Measurements from ENCODE around the gene EXOSC7. TPM values are rescaled to one million over a fixed set of nuclear protein-coding genes. Genes with fewer than 3 reads are reported as not detected.

EXOSC7 gene
- total RNA-seq, 2 experiments from 2014 or later = 28.1 to 28.4 TPM

DNA sequence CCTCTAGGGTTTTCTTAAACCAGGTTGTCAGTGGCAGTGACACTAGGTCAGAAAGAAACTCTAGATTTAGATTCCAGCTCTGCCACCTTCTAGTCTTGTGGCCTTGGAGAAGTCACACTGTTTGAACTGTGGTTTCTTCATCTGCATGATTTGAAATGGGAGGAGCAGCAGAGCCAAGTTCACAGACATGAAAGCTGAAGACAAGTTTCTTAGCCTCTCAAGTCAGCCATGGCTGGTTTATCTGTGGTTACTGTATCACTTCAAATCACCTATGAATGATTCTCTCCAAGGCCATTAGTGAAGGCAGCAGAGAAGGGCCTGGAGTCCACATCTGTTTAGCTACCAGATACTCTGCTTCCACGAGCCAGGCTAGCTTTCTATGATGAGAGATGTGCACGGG is 65.6 kb downstream of the EXOSC7 start:
- Histone ChIP-seq H3K9me3 (ENCODE audit: control insufficient read depth in 1 of 2, insufficient read depth in 1 of 2, low read length in 2 of 2) (no peaks in the 10 kb centered on the region), H3K4me1 (ENCODE audit: insufficient read depth, low read length) (peaks cover 25% of the 10 kb centered on the region), H3K4me3 (ENCODE audit: low read length) (no peak overlapping the region), H3K27ac (ENCODE audit: low read depth in 1 of 2, low read length in 2 of 2) (no peak overlapping the region), H3K36me3 (ENCODE audit: insufficient read depth, low read length) (no peaks in the 10 kb centered on the region), H3K27me3 (ENCODE audit: control insufficient read depth in 1 of 2, insufficient read depth in 2 of 2, low read length in 2 of 2) (peaks cover under 1 to 6% of the 10 kb centered on the region in 2 experiments)
- ChIA-PET POLR2A (interaction anchor here (1.0 to 1.3 kb wide), 3 partner anchors 64 to 169 kb away, joined by 3 to 10 read pairs (median 3); partner anchors contain the start of gene CDCP1), CTCF (interaction anchor here (1.4 to 3.5 kb wide), 6 partner anchors 163 to 615 kb away, joined by 3 to 56 read pairs (median 8); partner anchors contain the start of gene TMEM158)
- Mint-ChIP-seq H3K4me3 (no peak overlapping the region), H3K4me1 (ENCODE audit: low read depth) (peaks cover 26% of the 10 kb centered on the region), H3K27ac (no peak overlapping the region), H3K36me3 (ENCODE audit: low read depth) (no peaks in the 10 kb centered on the region), H3K27me3 (peaks cover 12% of the 10 kb centered on the region), H3K9me3 (no peaks in the 10 kb centered on the region)
- ATAC-seq (ENCODE audit: poor library complexity) (no peak), DNase-seq (peak in 2 of 14 experiments; percentile 20 to 25)
- intact Hi-C loops (cut with DNase I, micrococcal nuclease) = loop anchor here (1.0 to 10.0 kb wide), 3 partner anchors 76 to 883 kb away; no protein-coding TSS in a partner anchor
- TF ChIP-seq, protein P1, sequence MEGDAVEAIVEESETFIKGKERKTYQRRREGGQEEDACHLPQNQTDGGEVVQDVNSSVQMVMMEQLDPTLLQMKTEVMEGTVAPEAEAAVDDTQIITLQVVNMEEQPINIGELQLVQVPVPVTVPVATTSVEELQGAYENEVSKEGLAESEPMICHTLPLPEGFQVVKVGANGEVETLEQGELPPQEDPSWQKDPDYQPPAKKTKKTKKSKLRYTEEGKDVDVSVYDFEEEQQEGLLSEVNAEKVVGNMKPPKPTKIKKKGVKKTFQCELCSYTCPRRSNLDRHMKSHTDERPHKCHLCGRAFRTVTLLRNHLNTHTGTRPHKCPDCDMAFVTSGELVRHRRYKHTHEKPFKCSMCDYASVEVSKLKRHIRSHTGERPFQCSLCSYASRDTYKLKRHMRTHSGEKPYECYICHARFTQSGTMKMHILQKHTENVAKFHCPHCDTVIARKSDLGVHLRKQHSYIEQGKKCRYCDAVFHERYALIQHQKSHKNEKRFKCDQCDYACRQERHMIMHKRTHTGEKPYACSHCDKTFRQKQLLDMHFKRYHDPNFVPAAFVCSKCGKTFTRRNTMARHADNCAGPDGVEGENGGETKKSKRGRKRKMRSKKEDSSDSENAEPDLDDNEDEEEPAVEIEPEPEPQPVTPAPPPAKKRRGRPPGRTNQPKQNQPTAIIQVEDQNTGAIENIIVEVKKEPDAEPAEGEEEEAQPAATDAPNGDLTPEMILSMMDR (IDR thresholded peaks at IDR 0.05) = no peak

- POLR2A ChIA-PET = interaction anchor here (1.0 to 1.3 kb wide), 2 partner anchors 104 to 168 kb away, joined by 3 to 10 read pairs; partner anchors contain the start of gene CDCP1
- Mint-ChIP-seq H3K27me3 (peaks cover 7% of the 10 kb centered on the region), H3K4me3 (no peak overlapping the region), H3K9me3 (no peaks in the 10 kb centered on the region), H3K36me3 (ENCODE audit: low read depth) (no peaks in the 10 kb centered on the region), H3K4me1 (ENCODE audit: low read depth) (peaks cover 26% of the 10 kb centered on the region), H3K27ac (no peak overlapping the region)
- ATAC-seq (ENCODE audit: poor library complexity) = no peak
- intact Hi-C loops (cut with DNase I, micrococcal nuclease) = loop anchor here in 1 of 2 experiments (5.0 to 10.0 kb wide), 2 partner anchors 75 to 883 kb away; no protein-coding TSS in a partner anchor
- peaks cover 22% of the 10 kb centered on the region for H3K4me1 ChIP-seq (ENCODE audit: insufficient read depth, low read length)
- H3K36me3 ChIP-seq (ENCODE audit: insufficient read depth, low read length) = no peaks in the 10 kb centered on the region
- H3K27ac ChIP-seq (ENCODE audit: low read depth in 1 of 2, low read length in 2 of 2) = no peak overlapping the region
- TF ChIP-seq, protein P1 (IDR thresholded peaks at IDR 0.05) = no peak
- H3K9me3 ChIP-seq (ENCODE audit: control insufficient read depth in 1 of 2, insufficient read depth in 1 of 2, low read length in 2 of 2) = no peaks in the 10 kb centered on the region
- CTCF ChIA-PET = interaction anchor here (1.4 to 3.5 kb wide), 4 partner anchors 167 to 614 kb away, joined by 5 to 56 read pairs (median 8); partner anchors contain the start of gene TMEM158
- no peak overlapping the region for H3K4me3 ChIP-seq (ENCODE audit: low read length)
- no peak for DNase-seq
- H3K27me3 ChIP-seq (ENCODE audit: control insufficient read depth in 1 of 2, insufficient read depth in 2 of 2, low read length in 2 of 2) = peaks cover under 1% of the 10 kb centered on the region in 2 experiments
Measured at GRCh38 chr3:45042162-45042561, 66.1 kb downstream of the EXOSC7 start.

DNA sequence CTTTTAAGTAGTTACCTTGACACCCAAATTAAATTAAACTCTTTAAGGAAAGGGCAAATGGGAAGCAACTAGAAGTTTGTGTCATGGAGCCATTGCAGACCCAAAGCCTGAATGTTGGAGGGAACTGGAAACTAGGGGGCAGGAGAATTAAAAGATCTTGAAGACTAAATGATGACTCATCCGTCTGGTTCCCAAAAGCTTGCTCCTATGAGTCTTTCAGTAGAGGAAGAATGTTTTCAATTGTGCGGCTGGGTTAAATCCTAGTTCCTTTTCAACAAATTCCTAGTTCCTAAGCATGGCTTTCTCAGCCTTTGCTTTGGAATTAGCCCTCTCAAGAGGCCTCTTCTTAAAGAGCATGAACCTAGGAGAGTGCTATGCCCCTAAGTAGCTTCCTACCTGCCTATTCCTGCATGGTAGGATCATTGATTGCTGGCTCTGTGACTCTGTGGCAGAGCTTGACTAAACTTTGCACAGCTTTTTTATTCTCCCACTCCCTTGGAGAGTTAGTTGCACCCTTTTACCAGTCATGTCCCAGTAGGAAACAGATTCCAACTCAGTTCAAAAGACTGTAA is 67.8 kb downstream of the EXOSC7 start:
- Histone ChIP-seq H3K27me3 (ENCODE audit: control insufficient read depth in 1 of 2, insufficient read depth in 2 of 2, low read length in 2 of 2) (peaks cover 0 to 7% of the 10 kb centered on the region in 2 experiments), H3K27ac (ENCODE audit: low read depth in 1 of 2, low read length in 2 of 2) (no peak overlapping the region), H3K36me3 (ENCODE audit: insufficient read depth, low read length) (no peaks in the 10 kb centered on the region), H3K4me1 (ENCODE audit: insufficient read depth, low read length) (peaks cover 17% of the 10 kb centered on the region), H3K9me3 (ENCODE audit: control insufficient read depth in 1 of 2, insufficient read depth in 1 of 2, low read length in 2 of 2) (no peaks in the 10 kb centered on the region), H3K4me3 (ENCODE audit: low read length) (no peak overlapping the region)
- intact Hi-C loops (cut with DNase I, micrococcal nuclease) = loop anchor here in 1 of 2 experiments (5.0 to 10.0 kb wide), 2 partner anchors 73 to 881 kb away; no protein-coding TSS in a partner anchor
- CTCF ChIA-PET = interaction anchor here (0.7 to 1.5 kb wide), 3 partner anchors 14 to 423 kb away, joined by 3 to 4 read pairs (median 3); no protein-coding TSS in a partner anchor
- Mint-ChIP-seq H3K4me3 (no peak overlapping the region), H3K27ac (no peak overlapping the region), H3K27me3 (no peaks in the 10 kb centered on the region), H3K9me3 (no peaks in the 10 kb centered on the region), H3K36me3 (ENCODE audit: low read depth) (no peaks in the 10 kb centered on the region), H3K4me1 (ENCODE audit: low read depth) (peaks cover 21% of the 10 kb centered on the region)
- peak in 2 of 14 experiments; percentile 43 to 51 for DNase-seq
- no peak for ATAC-seq (ENCODE audit: poor library complexity)
- TF ChIP-seq, protein P1 (IDR thresholded peaks at IDR 0.05) = no peak
- POLR2A ChIA-PET = no interaction called here
